GM18858 (cell line): Measurements from ENCODE around the gene SPRTN.

ENCODE experiments used
- ATAC-seq: cut with Tn5 transposase; IDR thresholded peaks from one replicate; pipeline ENCODE4 v1.9.1; 2021; ENCODE audit not compliant: unreplicated experiment

SPRTN gene

DNA sequence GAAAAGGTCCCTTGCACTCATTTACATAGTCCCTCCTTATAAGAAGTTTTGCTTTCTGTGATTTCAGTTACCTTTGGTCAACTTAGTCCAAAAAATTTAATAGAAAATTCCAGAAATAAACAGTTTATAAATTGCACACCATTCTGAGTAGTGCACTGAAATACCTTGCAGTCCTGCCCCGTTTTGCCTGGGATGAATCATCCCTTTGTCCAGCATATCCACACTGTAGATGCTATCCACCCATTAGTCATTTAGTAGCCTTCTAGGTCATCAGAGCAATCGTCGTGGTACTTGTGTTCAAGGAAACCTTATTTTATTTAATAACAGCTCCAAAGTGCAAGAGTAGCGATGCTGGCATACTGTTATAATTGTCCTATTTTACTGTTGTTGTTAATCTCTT lies 38.0 kb downstream of the SPRTN start:
- no peak for ATAC-seq

- ATAC-seq, result no peak
Measured at GRCh38 chr1:231376875-231377549, 38.9 kb downstream of the SPRTN start.

- ATAC-seq, result no peak
Measured at GRCh38 chr1:231381729-231382128, 43.6 kb downstream of the SPRTN start.

GRCh38 chr1:231382426-231382825 lies 44.3 kb downstream of the SPRTN start:
- no peak for ATAC-seq

DNA sequence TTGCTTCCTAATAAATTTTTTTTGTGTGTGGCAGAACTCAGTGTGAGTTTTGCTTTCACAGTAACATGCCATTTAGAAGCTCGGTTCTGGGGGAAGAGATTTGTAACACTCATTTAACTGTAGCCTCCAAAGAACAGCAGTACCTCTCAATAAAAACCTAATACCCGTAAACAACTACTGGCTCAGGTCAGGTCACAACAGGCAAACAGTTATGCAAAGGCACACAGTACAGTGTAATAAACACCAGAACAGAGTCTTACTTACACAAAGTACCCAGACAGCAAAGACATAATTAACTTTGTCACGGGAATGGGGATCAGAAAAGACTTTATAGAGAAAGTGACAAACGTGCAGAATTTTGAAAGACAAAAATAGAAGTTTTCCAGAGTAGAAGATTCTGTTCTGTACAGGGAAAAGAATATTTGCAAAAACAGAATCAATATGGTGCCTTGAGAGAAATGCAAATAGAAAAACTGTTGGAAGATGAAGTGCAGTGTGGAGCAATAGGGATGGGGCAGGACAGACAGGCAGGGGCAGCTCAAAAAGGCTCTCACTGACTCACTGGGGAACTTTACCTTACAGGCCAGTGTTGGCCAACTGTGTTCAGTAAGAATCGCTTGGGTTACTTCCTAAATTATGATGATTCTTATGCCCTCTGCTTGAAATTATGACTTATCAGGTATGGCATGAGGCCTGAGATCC lies 45.2 kb downstream of the SPRTN start:
- no peak for ATAC-seq

DNA sequence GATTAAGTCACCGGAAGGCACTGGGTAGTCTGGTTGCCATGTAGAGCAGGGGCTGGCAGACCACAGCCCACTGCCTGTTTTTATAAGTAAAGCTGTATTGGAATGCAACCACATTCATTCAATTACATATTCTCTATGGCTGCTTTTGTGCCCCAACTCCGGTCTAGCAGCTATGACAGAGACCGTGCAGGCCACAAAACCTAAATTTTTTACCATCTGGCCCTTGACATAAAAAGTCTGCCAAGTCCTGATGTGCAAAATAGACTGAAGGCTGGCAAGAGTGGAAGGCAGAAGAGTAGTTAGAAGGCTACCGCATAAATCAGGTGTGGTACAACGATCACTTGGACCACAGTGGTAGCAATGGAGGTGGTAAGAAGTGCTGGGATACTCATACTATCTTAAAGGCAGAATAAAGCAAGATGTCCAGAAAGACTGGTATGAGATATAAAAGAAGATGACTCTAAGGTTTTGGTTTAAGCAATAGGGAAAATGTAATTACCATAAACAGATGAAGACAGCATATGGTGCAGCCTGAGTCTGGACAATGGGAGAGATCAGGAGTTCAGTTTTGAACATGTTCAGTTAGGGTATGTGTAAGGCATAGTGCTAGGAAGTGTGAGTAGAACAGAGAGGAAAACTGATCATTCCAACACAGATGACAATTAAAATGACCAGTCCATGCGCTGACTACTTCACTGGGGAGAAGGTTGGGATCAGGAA lies 46.8 kb downstream of the SPRTN start:
- ATAC-seq, result no peak

- no peak for ATAC-seq
Measured at GRCh38 chr1:231385416-231385748, 47.3 kb downstream of the SPRTN start.

- no peak for ATAC-seq
Measured at GRCh38 chr1:231386466-231386865, 48.4 kb downstream of the SPRTN start.

DNA sequence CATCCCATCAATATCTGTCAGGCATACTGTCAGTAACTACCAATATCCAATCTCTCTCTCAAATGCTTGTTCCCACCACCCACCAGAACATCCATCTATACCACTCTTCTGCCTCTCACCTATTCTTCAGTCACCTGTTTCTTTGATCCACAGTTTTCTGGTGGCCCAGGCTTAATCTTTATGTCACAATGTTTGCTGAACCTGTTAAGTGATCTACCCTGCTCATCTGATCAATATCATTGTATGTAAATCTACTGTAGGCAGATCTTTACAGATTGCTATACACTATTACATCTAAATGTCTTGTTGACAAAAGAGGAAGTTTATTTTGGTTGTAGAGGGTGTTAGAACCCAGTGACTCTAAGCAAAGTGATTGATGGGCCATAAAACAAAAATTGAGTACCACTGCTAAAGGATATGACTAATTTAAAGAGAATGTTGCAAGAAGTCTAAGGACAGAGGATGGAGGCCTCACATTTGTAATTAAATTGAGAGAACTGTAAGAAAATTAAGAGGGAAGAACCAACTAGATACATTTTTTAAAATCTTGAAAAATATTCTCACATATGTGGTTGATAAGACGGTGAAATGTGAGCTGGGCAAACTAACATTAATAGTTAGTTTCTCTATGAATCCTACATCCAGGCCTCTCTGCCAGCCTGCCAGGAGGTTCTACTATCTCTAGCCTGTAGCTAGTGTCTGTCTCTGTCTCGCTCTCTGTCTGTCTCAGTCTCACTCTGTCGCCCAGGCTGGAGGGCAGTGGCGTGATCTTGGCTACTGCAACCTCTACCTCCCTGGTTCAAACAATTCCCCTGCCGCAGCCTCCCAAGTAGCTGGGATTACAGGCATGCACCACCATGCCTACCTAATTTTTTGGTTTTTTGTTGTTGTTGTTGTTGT lies 49.9 kb downstream of the SPRTN start:
- no peak for ATAC-seq

- no peak for ATAC-seq
Measured at GRCh38 chr1:231390071-231390470, 52.0 kb downstream of the SPRTN start.

GRCh38 chr1:231392389-231393131 lies 54.5 kb downstream of the SPRTN start:
- ATAC-seq, result no peak

DNA sequence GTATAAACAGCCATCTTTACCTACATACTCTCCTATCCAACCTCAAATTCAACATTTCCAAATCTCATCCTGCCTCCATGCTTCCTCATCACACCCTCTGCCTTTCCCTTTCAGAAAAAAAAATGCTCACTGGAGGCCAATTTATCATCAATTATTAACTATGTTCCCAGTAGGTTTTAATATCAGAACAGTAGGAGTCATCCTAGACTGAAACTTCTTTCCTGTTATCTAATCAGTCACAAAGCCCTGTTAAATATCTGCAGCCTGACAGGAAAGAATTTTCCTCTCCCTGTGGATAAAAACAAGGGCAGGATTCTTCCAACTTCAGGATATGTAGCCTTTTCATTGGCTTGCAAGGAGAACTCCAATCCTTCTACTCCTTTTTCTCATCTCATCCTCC lies 55.6 kb downstream of the SPRTN start:
- ATAC-seq, result no peak

DNA sequence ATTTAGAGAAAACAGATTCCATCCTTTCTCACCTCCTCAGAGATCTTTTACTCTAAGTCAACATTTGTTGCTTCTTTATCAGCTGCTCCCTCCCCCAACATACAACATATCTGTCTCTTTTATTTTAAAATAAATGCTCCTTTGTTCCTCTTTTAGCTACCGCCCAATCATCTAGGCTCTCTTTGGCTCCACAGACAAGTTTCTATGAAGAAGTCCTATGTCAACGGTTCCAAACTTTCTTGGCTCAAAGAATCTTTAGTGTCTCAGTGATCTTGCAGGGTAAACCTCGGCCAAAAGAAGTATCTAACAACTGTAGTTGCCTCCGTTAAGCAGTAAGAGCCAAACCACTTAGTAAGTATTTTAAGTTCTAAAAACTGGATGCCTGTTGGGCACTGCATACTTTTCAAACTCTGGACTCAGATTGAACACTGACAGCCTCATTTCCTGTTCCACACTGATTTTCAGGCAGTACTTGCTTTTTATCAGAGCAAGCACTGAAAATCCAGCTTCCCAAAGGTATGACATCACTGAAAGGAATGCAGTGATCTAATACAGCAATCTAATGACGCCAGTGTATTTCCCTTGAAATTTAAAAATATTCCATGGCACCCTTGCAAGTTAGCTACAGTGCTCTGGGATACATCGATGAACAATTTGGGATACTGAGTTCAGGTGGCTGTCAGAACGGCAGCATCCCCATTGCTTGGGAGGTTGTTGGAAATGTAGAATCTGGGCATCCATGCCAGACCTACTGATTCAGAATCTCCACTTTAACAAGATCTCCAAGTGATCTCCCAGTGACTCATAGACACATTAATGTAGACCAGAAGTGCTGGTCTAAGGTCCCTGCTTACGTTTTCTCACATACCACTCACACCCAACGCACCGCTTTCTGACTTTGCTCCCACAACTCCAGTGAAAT lies 57.2 kb downstream of the SPRTN start:
- ATAC-seq, result no peak

DNA sequence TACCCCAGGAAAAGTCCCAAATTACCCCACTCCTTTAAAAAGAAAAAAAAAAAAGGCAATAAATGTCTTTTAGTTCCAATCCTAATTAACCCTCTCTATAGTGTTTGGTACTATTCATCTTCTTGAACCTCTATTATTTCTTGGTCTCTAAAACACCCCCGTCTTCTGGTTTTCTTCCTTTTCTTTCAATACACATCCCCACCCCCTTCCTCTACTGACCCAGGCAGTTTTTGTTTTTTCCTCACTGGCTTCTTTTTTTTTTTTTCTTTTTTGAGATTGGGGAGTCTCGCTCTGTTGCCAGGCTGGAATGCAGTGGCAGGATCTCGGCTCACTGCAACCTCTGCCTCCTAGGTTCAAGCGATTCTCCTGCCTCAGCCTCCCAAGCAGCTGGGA lies 57.9 kb downstream of the SPRTN start:
- ATAC-seq, result no peak

DNA sequence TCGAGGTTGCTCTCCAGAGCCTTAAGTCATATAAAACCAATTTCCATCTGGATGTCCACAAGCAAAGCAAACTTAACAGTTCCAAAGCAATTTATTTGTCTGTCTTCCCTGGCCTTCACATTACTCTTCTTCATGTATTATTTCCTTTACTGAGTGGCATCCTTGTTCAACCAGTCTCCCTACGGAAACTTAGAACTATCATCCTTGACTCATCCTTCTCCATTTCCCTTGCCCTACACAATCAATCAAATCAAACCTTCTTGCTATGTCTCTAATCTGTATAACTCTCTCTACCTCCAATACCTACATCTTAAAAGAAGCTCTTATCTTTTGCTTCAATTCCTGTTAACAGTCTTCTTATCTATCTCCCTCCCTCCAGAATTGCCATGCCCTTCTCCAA lies 58.5 kb downstream of the SPRTN start:
- no peak for ATAC-seq

DNA sequence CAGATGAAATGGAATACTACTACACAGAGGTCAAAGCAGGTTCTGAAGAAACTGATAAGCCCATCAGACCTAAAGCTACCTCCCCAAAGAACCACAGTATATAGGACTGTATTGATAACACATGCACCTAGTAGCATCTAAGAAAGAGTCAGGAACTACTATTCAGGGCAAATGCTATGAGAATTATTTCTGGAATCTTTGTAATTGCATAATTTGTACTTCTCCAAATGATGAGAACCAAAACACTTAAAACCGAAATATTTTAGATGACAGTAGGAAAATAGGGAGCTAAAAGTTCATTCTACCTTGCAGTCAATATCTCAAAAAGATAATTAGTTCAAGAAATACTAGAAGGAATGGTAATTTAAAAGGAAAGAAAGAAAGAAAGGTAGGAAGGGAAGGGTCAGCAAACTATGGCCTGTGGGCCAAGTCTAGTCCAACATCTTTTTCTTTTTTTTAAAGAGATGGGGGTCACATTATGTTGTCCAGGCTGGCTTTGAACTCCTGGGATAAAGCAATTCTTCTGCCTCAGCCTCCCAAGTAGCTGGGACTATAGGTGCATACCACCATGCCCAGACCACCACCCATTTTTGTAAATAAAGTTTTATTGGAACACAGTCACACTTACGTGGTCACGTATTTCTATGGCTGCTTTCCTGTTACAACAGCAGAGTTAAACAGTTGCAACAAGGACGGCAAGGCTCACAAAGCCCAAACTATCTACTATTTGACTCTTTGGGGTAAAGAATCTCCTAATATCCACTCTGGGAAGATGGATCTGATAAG lies 60.0 kb downstream of the SPRTN start:
- no peak for ATAC-seq

GRCh38 chr1:231401478-231401877 lies 63.4 kb downstream of the SPRTN start:
- no peak for ATAC-seq

DNA sequence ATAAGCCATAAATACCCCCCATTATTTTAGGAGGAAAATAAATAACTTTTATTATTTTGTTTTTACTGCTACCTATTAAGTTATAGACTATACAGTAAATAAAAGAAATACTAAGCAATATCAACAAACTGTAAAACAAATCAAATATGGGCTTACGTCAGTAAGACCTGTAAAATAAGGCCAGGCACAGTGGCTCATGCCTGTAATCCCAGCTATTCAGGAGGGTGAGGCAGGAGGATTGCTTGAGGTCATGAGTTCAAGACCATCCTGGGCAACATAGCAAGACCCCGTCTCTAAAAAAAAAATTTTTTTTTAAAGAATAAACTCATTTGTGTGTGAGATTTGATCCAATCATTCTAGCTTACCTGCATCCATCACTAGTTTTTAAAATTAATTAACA lies 66.2 kb downstream of the SPRTN start:
- ATAC-seq, result no peak
